ENCODE results near the gene TSHZ1.
A peak's percentile ranks its signal among the peaks of the same experiment; 100 is the strongest.

Gene TSHZ1

GRCh38 chr18:75189696-75190095 lies 20.9 kb upstream of the TSHZ1 start:
- Histone ChIP-seq H3K4me3 (ENCODE audit: low read length) (no peak overlapping the region), H3K4me1 (ENCODE audit: control insufficient read depth, insufficient read depth, low read length) (no peaks in the 10 kb centered on the region), H3K27ac (ENCODE audit: low read depth, low read length) (no peak overlapping the region), H3K9ac (ENCODE audit: low read length) (no peak overlapping the region), H3K36me3 (ENCODE audit: control insufficient read depth, insufficient read depth, low read length) (no peaks in the 10 kb centered on the region), H3K27me3 (ENCODE audit: control insufficient read depth, insufficient read depth, low read length) (no peaks in the 10 kb centered on the region)

- H3K27me3 ChIP-seq (ENCODE audit: control insufficient read depth, insufficient read depth, low read length), result no peaks in the 10 kb centered on the region
- no peak overlapping the region for H3K9ac ChIP-seq (ENCODE audit: low read length)
- peaks cover 2% of the 10 kb centered on the region for H3K4me1 ChIP-seq (ENCODE audit: control insufficient read depth, insufficient read depth, low read length)
- no peak overlapping the region for H3K4me3 ChIP-seq (ENCODE audit: low read length)
- peaks cover 5% of the 10 kb centered on the region for H3K36me3 ChIP-seq (ENCODE audit: control insufficient read depth, insufficient read depth, low read length)
- H3K27ac ChIP-seq (ENCODE audit: low read depth, low read length), result no peak overlapping the region
Measured at GRCh38 chr18:75192899-75193298, 17.7 kb upstream of the TSHZ1 start.

- H3K9ac ChIP-seq (ENCODE audit: low read length), result no peak overlapping the region
- H3K4me1 ChIP-seq (ENCODE audit: control insufficient read depth, insufficient read depth, low read length), result peaks cover 14% of the 10 kb centered on the region
- peak overlapping the region; percentile 7 for H3K27ac ChIP-seq (ENCODE audit: low read depth, low read length)
- peaks cover 11% of the 10 kb centered on the region for H3K36me3 ChIP-seq (ENCODE audit: control insufficient read depth, insufficient read depth, low read length)
- no peaks in the 10 kb centered on the region for H3K27me3 ChIP-seq (ENCODE audit: control insufficient read depth, insufficient read depth, low read length)
- no peak overlapping the region for H3K4me3 ChIP-seq (ENCODE audit: low read length)
Measured at GRCh38 chr18:75198036-75198435, 12.6 kb upstream of the TSHZ1 start.

- Histone ChIP-seq H3K27ac (ENCODE audit: low read depth, low read length) (no peak overlapping the region), H3K36me3 (ENCODE audit: control insufficient read depth, insufficient read depth, low read length) (peaks cover 11% of the 10 kb centered on the region), H3K27me3 (ENCODE audit: control insufficient read depth, insufficient read depth, low read length) (no peaks in the 10 kb centered on the region), H3K9ac (ENCODE audit: low read length) (no peak overlapping the region), H3K4me3 (ENCODE audit: low read length) (no peak overlapping the region), H3K4me1 (ENCODE audit: control insufficient read depth, insufficient read depth, low read length) (peaks cover 16% of the 10 kb centered on the region)
Measured at GRCh38 chr18:75199327-75199726, 11.3 kb upstream of the TSHZ1 start.

- peaks cover 16% of the 10 kb centered on the region for H3K4me1 ChIP-seq (ENCODE audit: control insufficient read depth, insufficient read depth, low read length)
- peak overlapping the region; percentile 2 for H3K27ac ChIP-seq (ENCODE audit: low read depth, low read length)
- H3K27me3 ChIP-seq (ENCODE audit: control insufficient read depth, insufficient read depth, low read length), result no peaks in the 10 kb centered on the region
- H3K36me3 ChIP-seq (ENCODE audit: control insufficient read depth, insufficient read depth, low read length), result peaks cover 11% of the 10 kb centered on the region
- H3K4me3 ChIP-seq (ENCODE audit: low read length), result no peak overlapping the region
- no peak overlapping the region for H3K9ac ChIP-seq (ENCODE audit: low read length)
Measured at GRCh38 chr18:75200071-75200470, 10.5 kb upstream of the TSHZ1 start.

- H3K9ac ChIP-seq (ENCODE audit: low read length), result no peak overlapping the region
- H3K27ac ChIP-seq (ENCODE audit: low read depth, low read length), result peak overlapping the region; percentile 98
- peaks cover 8% of the 10 kb centered on the region for H3K36me3 ChIP-seq (ENCODE audit: control insufficient read depth, insufficient read depth, low read length)
- H3K27me3 ChIP-seq (ENCODE audit: control insufficient read depth, insufficient read depth, low read length), result no peaks in the 10 kb centered on the region
- H3K4me1 ChIP-seq (ENCODE audit: control insufficient read depth, insufficient read depth, low read length), result peaks cover 16% of the 10 kb centered on the region
- no peak overlapping the region for H3K4me3 ChIP-seq (ENCODE audit: low read length)
Measured at GRCh38 chr18:75200605-75201280, 9.9 kb upstream of the TSHZ1 start.

GRCh38 chr18:75201282-75202270 lies 9.0 kb upstream of the TSHZ1 start:
- no peaks in the 10 kb centered on the region for H3K27me3 ChIP-seq (ENCODE audit: control insufficient read depth, insufficient read depth, low read length)
- H3K9ac ChIP-seq (ENCODE audit: low read length), result no peak overlapping the region
- peaks cover 6% of the 10 kb centered on the region for H3K36me3 ChIP-seq (ENCODE audit: control insufficient read depth, insufficient read depth, low read length)
- H3K4me1 ChIP-seq (ENCODE audit: control insufficient read depth, insufficient read depth, low read length), result peaks cover 16% of the 10 kb centered on the region
- peak overlapping the region; percentile 98 for H3K27ac ChIP-seq (ENCODE audit: low read depth, low read length)
- H3K4me3 ChIP-seq (ENCODE audit: low read length), result peak overlapping the region; percentile 13

- no peak overlapping the region for H3K4me3 ChIP-seq (ENCODE audit: low read length)
- H3K36me3 ChIP-seq (ENCODE audit: control insufficient read depth, insufficient read depth, low read length), result peaks cover 6% of the 10 kb centered on the region
- H3K4me1 ChIP-seq (ENCODE audit: control insufficient read depth, insufficient read depth, low read length), result peaks cover 19% of the 10 kb centered on the region
- no peak overlapping the region for H3K9ac ChIP-seq (ENCODE audit: low read length)
- H3K27ac ChIP-seq (ENCODE audit: low read depth, low read length), result peak overlapping the region; percentile 98
- no peaks in the 10 kb centered on the region for H3K27me3 ChIP-seq (ENCODE audit: control insufficient read depth, insufficient read depth, low read length)
Measured at GRCh38 chr18:75202696-75203365, 7.8 kb upstream of the TSHZ1 start.

GRCh38 chr18:75203416-75204268 lies 7.0 kb upstream of the TSHZ1 start:
- Histone ChIP-seq H3K27me3 (ENCODE audit: control insufficient read depth, insufficient read depth, low read length) (no peaks in the 10 kb centered on the region), H3K4me3 (ENCODE audit: low read length) (peak overlapping the region; percentile 70), H3K36me3 (ENCODE audit: control insufficient read depth, insufficient read depth, low read length) (peaks cover 6% of the 10 kb centered on the region), H3K9ac (ENCODE audit: low read length) (peak overlapping the region; percentile 10), H3K4me1 (ENCODE audit: control insufficient read depth, insufficient read depth, low read length) (peaks cover 17% of the 10 kb centered on the region), H3K27ac (ENCODE audit: low read depth, low read length) (peak overlapping the region; percentile 98)

GRCh38 chr18:75204269-75204731 lies 6.3 kb upstream of the TSHZ1 start:
- Histone ChIP-seq H3K27ac (ENCODE audit: low read depth, low read length) (peak overlapping the region; percentile 98), H3K36me3 (ENCODE audit: control insufficient read depth, insufficient read depth, low read length) (peaks cover 6% of the 10 kb centered on the region), H3K27me3 (ENCODE audit: control insufficient read depth, insufficient read depth, low read length) (no peaks in the 10 kb centered on the region), H3K4me3 (ENCODE audit: low read length) (peak overlapping the region; percentile 70), H3K9ac (ENCODE audit: low read length) (peak overlapping the region; percentile 60), H3K4me1 (ENCODE audit: control insufficient read depth, insufficient read depth, low read length) (peaks cover 17% of the 10 kb centered on the region)

- peak overlapping the region; percentile 70 for H3K4me3 ChIP-seq (ENCODE audit: low read length)
- H3K27ac ChIP-seq (ENCODE audit: low read depth, low read length), result peak overlapping the region; percentile 98
- peak overlapping the region; percentile 60 for H3K9ac ChIP-seq (ENCODE audit: low read length)
- H3K4me1 ChIP-seq (ENCODE audit: control insufficient read depth, insufficient read depth, low read length), result peaks cover 17% of the 10 kb centered on the region
- no peaks in the 10 kb centered on the region for H3K27me3 ChIP-seq (ENCODE audit: control insufficient read depth, insufficient read depth, low read length)
- H3K36me3 ChIP-seq (ENCODE audit: control insufficient read depth, insufficient read depth, low read length), result peaks cover 6% of the 10 kb centered on the region
Measured at GRCh38 chr18:75204732-75205513, 5.7 kb upstream of the TSHZ1 start.

Data from rectal smooth muscle tissue (tissue), 1 donor.